SK-N-SH (cell line): ENCODE measurements around the gene WDR33. TPM values are rescaled to one million over a fixed set of nuclear protein-coding genes. Genes with fewer than 3 reads are reported as not detected.

Source experiments
- CTCF ChIA-PET: fragments of 300-600, 350-600 bp; formaldehyde crosslinking; extraction: SDS; loops from one replicate; lab custom pipeline; 2021; lab: Yijun Ruan, JAX
- POLR2A ChIA-PET: fragments of 350-600 bp; sonication (Branson Sonifier 250); formaldehyde crosslinking; extraction: SDS; loops from one replicate; lab custom pipeline; 2020; ENCODE audit warnings: antibody characterized with exemption, inconsistent platforms; lab: Yijun Ruan, JAX
- DNase-seq: peaks from one replicate; pipeline ENCODE4 v3.0.0; 2012
- H2AFZ ChIP-seq: fragments of 200-600 bp; sonication (generic); 2 replicates; pipeline ENCODE4 v1.8.1; 2016; ENCODE audit warnings: antibody characterized with exemption, mild to moderate bottlenecking, low read depth
- H3F3A ChIP-seq: fragments of 200-600 bp; sonication (generic); replicated peaks from 2 replicates; pipeline ENCODE3; 2016; ENCODE audit warnings: antibody characterized with exemption, mild to moderate bottlenecking; ENCODE audit not compliant: insufficient read depth
- H3K27ac ChIP-seq, 2 experiments: fragments of 200-500 bp in 1 of 2; fragments of 200-600 bp in 1 of 2; sonication (Bioruptor generic) in 1 of 2; sonication (generic), shearing (Covaris generic) in 1 of 2; 2 replicates each; pipeline versions ENCODE4 v1.5.1 to v1.6.1; 2014 to 2016; ENCODE audit warnings: low read depth in 2 of 2, inconsistent platforms in 1 of 2, low read length in 1 of 2, mild to moderate bottlenecking in 1 of 2, mixed read lengths in 1 of 2
- H3K27me3 ChIP-seq: fragments of 200-600 bp; sonication (generic), shearing (Covaris generic); 2 replicates; pipeline ENCODE4 v1.6.1; 2016; ENCODE audit warnings: mixed run types; ENCODE audit not compliant: insufficient read depth
- H3K36me3 ChIP-seq, 2 experiments: fragments of 200-500 bp in 1 of 2; fragments of 200-600 bp in 1 of 2; sonication (Bioruptor generic) in 1 of 2; sonication (generic) in 1 of 2; replicated peaks in 1 of 2; 2 replicates each; pipeline versions ENCODE3 to v1.5.1; 2014 to 2016; ENCODE audit warnings: low read length in 1 of 2, mild to moderate bottlenecking in 1 of 2; ENCODE audit not compliant: insufficient read depth in 2 of 2, control insufficient read depth in 1 of 2
- H3K4me1 ChIP-seq, 2 experiments: fragments of 200-500 bp in 1 of 2; fragments of 200-600 bp in 1 of 2; sonication (Bioruptor generic) in 1 of 2; sonication (generic), shearing (Covaris generic) in 1 of 2; 2 replicates each; pipeline versions ENCODE4 v1.5.1 to v1.6.1; 2014 to 2016; ENCODE audit warnings: low read depth in 1 of 2, low read length in 1 of 2, mixed run types in 1 of 2; ENCODE audit not compliant: insufficient read depth in 2 of 2, control insufficient read depth in 1 of 2
- H3K4me2 ChIP-seq: fragments of 200-600 bp; sonication (generic), shearing (Covaris generic); 2 replicates; pipeline ENCODE4 v1.6.1; 2017; ENCODE audit warnings: mixed run types
- H3K4me3 ChIP-seq, 2 experiments: fragments of 200-500 bp in 1 of 2; fragments of 200-600 bp in 1 of 2; sonication (Bioruptor generic) in 1 of 2; sonication (generic), shearing (Covaris generic) in 1 of 2; 2 replicates each; pipeline versions ENCODE4 v1.5.1 to v1.8.1; 2014 to 2016; ENCODE audit warnings: low read depth in 2 of 2, inconsistent platforms in 1 of 2, low read length in 1 of 2, mild to moderate bottlenecking in 1 of 2, mixed read lengths in 1 of 2, moderate library complexity in 1 of 2
- H3K79me2 ChIP-seq: fragments of 200-600 bp; sonication (generic); 2 replicates; pipeline ENCODE4 v1.8.1; 2017; ENCODE audit warnings: mild to moderate bottlenecking; ENCODE audit not compliant: insufficient read depth
- H3K9ac ChIP-seq: fragments of 200-600 bp; sonication (generic); 2 replicates; pipeline ENCODE4 v1.6.1; 2017; ENCODE audit warnings: mixed run types
- H3K9me2 ChIP-seq: fragments of 200-600 bp; sonication (generic); 2 replicates; pipeline ENCODE4 v1.6.1; 2017; ENCODE audit warnings: mixed run types
- H3K9me3 ChIP-seq: fragments of 200-600 bp; sonication (generic); 2 replicates; pipeline ENCODE4 v1.6.1; 2017; ENCODE audit warnings: mixed run types, mild to moderate bottlenecking, moderate library complexity
- H4K20me1 ChIP-seq: fragments of 200-600 bp; sonication (generic); 2 replicates; pipeline ENCODE4 v1.6.1; 2017; ENCODE audit warnings: mild to moderate bottlenecking, mixed run types; ENCODE audit not compliant: insufficient read depth
- CHD2 ChIP-seq: fragments of 150-350 bp; IDR thresholded peaks from 2 replicates; pipeline ENCODE4 v1.6.1; 2018; ENCODE audit warnings: low read length; ENCODE audit not compliant: partially characterized antibody
- EP300 ChIP-seq, 2 experiments: IDR thresholded peaks; 2 replicates each; pipeline versions ENCODE4 v1.4.0 to v1.6.1; 2012; ENCODE audit warnings: borderline replicate concordance in 1 of 2, low read depth in 1 of 2, low read length in 1 of 2
- EZH2phosphoT487 ChIP-seq: fragments of 200-600 bp; sonication (generic); IDR thresholded peaks from 2 replicates; pipeline ENCODE4 v1.6.1; 2017; ENCODE audit warnings: low read depth, mixed run types, mild to moderate bottlenecking, antibody characterized with exemption, moderate library complexity, borderline replicate concordance
- FOSL2 ChIP-seq: IDR thresholded peaks from 2 replicates; pipeline ENCODE4 v1.4.0; 2012; ENCODE audit warnings: low read depth, mild to moderate bottlenecking, moderate library complexity, borderline replicate concordance
- FOXJ3 ChIP-seq: sonication (generic); formaldehyde crosslinking; IDR thresholded peaks from 2 replicates; pipeline ENCODE4 v1.5.1; 2020; ENCODE audit warnings: mild to moderate bottlenecking, missing genetic modification reagents
- GATA2 ChIP-seq: sonication (generic); formaldehyde crosslinking; IDR thresholded peaks from 2 replicates; pipeline ENCODE4 v1.5.0; 2020; ENCODE audit warnings: mild to moderate bottlenecking, missing genetic modification reagents
- MEF2A ChIP-seq: IDR thresholded peaks from 2 replicates; pipeline ENCODE4 v1.4.0; 2012; ENCODE audit warnings: low read depth, borderline replicate concordance
- POLR2AphosphoS5 ChIP-seq: IDR thresholded peaks from 2 replicates; pipeline ENCODE4 v1.6.1; 2012; ENCODE audit warnings: low read depth, low read length
- RAD21 ChIP-seq: IDR thresholded peaks from 2 replicates; pipeline ENCODE4 v1.6.1; 2012; ENCODE audit warnings: mild to moderate bottlenecking, low read length
- RCOR1 ChIP-seq: fragments of 150-350 bp; IDR thresholded peaks from 2 replicates; pipeline ENCODE4 v1.6.1; 2017; ENCODE audit warnings: antibody characterized with exemption, low read length
- RFX5 ChIP-seq: IDR thresholded peaks from 2 replicates; pipeline ENCODE4 v1.6.1; 2012; ENCODE audit warnings: mild to moderate bottlenecking, improper control_type of control experiment, low read length
- RXRA ChIP-seq: IDR thresholded peaks from 2 replicates; pipeline ENCODE4 v1.4.0; 2012; ENCODE audit warnings: low read depth, mild to moderate bottlenecking, borderline replicate concordance
- YY1 ChIP-seq: IDR thresholded peaks from 2 replicates; pipeline ENCODE4 v1.4.0; 2012; ENCODE audit warnings: low read depth, mild to moderate bottlenecking
- WGBS: methylation state at CpG from one replicate; pipeline ENCODE4 v1.1.6; 2017; ENCODE audit warnings: low lambda C conversion rate; 5-methylcytosine and 5-hydroxymethylcytosine counted together
- polyA plus RNA-seq, 3 experiments: library from polyadenylated mRNA; depleted of rRNA; stranded (reverse); fragments of >200 nt; gene quantifications; 2 replicates each; pipeline ENCODE4 v1.2.3, GENCODE V29; 2012
- TF ChIP-seq, protein P1 (sequence below): IDR thresholded peaks from 2 replicates; pipeline ENCODE4; 2012
- TF ChIP-seq, protein P2 (sequence below): IDR thresholded peaks from 2 replicates; pipeline ENCODE4 v1.4.0; 2012; ENCODE audit warnings: low read depth, borderline replicate concordance
- TF ChIP-seq, protein P3 (sequence below): IDR thresholded peaks from 2 replicates; pipeline ENCODE4 v1.6.1; 2012; ENCODE audit warnings: mild to moderate bottlenecking, low read depth, low read length, moderate library complexity
- TF ChIP-seq, protein P4 (sequence below): IDR thresholded peaks from 2 replicates; pipeline ENCODE4 v1.4.0; 2012; ENCODE audit warnings: low read depth, borderline replicate concordance
- TF ChIP-seq, protein P5 (sequence below): fragments of 150-350 bp; IDR thresholded peaks from 2 replicates; pipeline ENCODE4 v1.6.1; 2016; ENCODE audit warnings: mild to moderate bottlenecking, low read depth, low read length

The WDR33 gene
- polyA plus RNA-seq, 1 of the 3 experiments (the other 2 are of a cell fraction) = 12.4 TPM

DNA sequence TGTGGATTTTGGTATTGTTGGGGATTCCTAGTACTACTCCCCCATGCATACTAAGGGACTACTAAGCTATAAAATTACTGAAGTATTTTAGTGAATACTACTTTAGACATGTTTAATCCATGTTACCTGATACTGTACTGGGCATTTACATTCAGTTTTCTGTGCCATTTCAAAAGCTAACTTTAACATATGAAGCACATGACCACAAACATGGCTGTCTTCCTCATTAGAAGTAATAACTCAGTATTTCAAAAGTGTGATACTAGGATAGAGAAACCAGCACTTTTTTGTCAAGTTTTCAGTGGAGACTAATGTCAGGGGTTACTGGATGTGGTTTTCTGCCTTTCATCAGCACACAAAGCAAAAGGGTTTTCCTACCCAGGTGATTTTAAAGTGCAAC, 27.9 kb downstream of the WDR33 start:
- no peak overlapping the region for H3K27ac ChIP-seq
- CTCF ChIA-PET = no interaction called here
- peaks cover 0 to 6% of the 10 kb centered on the region in 2 experiments; a peak in 2 of 4 replicates for H3K4me1 ChIP-seq
- no peak overlapping the region for H2AFZ ChIP-seq
- no peak for DNase-seq
- TF ChIP-seq POLR2AphosphoS5 (no peak), RFX5 (no peak), EZH2phosphoT487 (no peak), FOSL2 (no peak), RAD21 (no peak)
- TF ChIP-seq, protein P1, sequence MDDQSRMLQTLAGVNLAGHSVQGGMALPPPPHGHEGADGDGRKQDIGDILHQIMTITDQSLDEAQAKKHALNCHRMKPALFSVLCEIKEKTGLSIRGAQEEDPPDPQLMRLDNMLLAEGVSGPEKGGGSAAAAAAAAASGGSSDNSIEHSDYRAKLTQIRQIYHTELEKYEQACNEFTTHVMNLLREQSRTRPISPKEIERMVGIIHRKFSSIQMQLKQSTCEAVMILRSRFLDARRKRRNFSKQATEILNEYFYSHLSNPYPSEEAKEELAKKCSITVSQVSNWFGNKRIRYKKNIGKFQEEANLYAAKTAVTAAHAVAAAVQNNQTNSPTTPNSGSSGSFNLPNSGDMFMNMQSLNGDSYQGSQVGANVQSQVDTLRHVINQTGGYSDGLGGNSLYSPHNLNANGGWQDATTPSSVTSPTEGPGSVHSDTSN = no peak
- TF ChIP-seq, protein P2, sequence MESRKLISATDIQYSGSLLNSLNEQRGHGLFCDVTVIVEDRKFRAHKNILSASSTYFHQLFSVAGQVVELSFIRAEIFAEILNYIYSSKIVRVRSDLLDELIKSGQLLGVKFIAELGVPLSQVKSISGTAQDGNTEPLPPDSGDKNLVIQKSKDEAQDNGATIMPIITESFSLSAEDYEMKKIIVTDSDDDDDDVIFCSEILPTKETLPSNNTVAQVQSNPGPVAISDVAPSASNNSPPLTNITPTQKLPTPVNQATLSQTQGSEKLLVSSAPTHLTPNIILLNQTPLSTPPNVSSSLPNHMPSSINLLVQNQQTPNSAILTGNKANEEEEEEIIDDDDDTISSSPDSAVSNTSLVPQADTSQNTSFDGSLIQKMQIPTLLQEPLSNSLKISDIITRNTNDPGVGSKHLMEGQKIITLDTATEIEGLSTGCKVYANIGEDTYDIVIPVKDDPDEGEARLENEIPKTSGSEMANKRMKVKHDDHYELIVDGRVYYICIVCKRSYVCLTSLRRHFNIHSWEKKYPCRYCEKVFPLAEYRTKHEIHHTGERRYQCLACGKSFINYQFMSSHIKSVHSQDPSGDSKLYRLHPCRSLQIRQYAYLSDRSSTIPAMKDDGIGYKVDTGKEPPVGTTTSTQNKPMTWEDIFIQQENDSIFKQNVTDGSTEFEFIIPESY = no peak
- TF ChIP-seq, protein P3, sequence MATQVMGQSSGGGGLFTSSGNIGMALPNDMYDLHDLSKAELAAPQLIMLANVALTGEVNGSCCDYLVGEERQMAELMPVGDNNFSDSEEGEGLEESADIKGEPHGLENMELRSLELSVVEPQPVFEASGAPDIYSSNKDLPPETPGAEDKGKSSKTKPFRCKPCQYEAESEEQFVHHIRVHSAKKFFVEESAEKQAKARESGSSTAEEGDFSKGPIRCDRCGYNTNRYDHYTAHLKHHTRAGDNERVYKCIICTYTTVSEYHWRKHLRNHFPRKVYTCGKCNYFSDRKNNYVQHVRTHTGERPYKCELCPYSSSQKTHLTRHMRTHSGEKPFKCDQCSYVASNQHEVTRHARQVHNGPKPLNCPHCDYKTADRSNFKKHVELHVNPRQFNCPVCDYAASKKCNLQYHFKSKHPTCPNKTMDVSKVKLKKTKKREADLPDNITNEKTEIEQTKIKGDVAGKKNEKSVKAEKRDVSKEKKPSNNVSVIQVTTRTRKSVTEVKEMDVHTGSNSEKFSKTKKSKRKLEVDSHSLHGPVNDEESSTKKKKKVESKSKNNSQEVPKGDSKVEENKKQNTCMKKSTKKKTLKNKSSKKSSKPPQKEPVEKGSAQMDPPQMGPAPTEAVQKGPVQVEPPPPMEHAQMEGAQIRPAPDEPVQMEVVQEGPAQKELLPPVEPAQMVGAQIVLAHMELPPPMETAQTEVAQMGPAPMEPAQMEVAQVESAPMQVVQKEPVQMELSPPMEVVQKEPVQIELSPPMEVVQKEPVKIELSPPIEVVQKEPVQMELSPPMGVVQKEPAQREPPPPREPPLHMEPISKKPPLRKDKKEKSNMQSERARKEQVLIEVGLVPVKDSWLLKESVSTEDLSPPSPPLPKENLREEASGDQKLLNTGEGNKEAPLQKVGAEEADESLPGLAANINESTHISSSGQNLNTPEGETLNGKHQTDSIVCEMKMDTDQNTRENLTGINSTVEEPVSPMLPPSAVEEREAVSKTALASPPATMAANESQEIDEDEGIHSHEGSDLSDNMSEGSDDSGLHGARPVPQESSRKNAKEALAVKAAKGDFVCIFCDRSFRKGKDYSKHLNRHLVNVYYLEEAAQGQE = no peak
- TF ChIP-seq, protein P4, sequence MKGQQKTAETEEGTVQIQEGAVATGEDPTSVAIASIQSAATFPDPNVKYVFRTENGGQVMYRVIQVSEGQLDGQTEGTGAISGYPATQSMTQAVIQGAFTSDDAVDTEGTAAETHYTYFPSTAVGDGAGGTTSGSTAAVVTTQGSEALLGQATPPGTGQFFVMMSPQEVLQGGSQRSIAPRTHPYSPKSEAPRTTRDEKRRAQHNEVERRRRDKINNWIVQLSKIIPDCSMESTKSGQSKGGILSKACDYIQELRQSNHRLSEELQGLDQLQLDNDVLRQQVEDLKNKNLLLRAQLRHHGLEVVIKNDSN = no peak
- no peak overlapping the region for H3K4me3 ChIP-seq
- H3K27me3 ChIP-seq = no peaks in the 10 kb centered on the region
- H4K20me1 ChIP-seq = peaks cover 43% of the 10 kb centered on the region
- H3K36me3 ChIP-seq = peaks cover 0 to 5% of the 10 kb centered on the region in 2 experiments
- H3K9me2 ChIP-seq = no peaks in the 10 kb centered on the region
- peaks cover 83% of the 10 kb centered on the region for H3K79me2 ChIP-seq
- no peak overlapping the region for H3K4me2 ChIP-seq
- POLR2A ChIA-PET = no interaction called here
- no peak overlapping the region for H3K9ac ChIP-seq
- H3F3A ChIP-seq = no peaks in the 10 kb centered on the region
- H3K9me3 ChIP-seq = no peaks in the 10 kb centered on the region

DNA sequence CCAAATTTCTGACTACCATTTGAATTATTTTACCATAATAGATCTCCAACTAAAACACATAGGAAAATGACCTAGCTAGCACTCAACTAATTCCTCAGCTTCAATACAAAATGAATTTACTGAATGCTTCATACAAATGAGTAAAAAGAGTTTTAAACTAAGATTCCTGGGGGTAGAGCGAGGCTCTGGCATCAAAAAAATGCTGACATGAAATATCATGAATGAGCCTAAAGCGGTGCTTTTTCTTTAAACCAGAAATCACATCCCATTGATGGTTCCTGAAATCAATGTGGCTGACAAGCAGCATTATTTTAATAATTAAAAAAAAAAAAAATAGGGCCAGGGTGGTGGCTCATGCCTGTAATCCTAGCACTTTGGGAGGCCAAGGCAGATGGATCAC, 32.1 kb downstream of the WDR33 start:
- Histone ChIP-seq H3K36me3 (peaks cover 0 to under 1% of the 10 kb centered on the region in 2 experiments), H3F3A (no peaks in the 10 kb centered on the region), H4K20me1 (peaks cover 60% of the 10 kb centered on the region), H3K79me2 (peaks cover 99% of the 10 kb centered on the region), H3K27me3 (no peaks in the 10 kb centered on the region), H3K9me2 (no peaks in the 10 kb centered on the region), H2AFZ (no peak overlapping the region), H3K4me1 (peaks cover 0 to 5% of the 10 kb centered on the region in 2 experiments; a peak in 2 of 4 replicates), H3K4me2 (no peak overlapping the region), H3K9me3 (no peaks in the 10 kb centered on the region), H3K4me3 (no peak overlapping the region), H3K9ac (no peak overlapping the region), H3K27ac (no peak overlapping the region)
- ChIA-PET CTCF (interaction anchor here (0.8 kb wide), 1 partner anchor 18 kb away, joined by 3 read pairs; no protein-coding TSS in a partner anchor), POLR2A (no interaction called here)
- DNase-seq = no peak
- WGBS = 73% methylated on average over 2 of the region's 2 CpGs
- TF ChIP-seq RFX5 (no peak), EZH2phosphoT487 (no peak), CHD2 (no peak), GATA2 (no peak), RXRA (no peak), YY1 (no peak), MEF2A (no peak), FOXJ3 (CRISPR knock-in tag) (no peak), RCOR1 (no peak), FOSL2 (no peak), EP300 (IDR thresholded peaks at IDR 0.05; ENCODE audit: borderline replicate concordance in 1 of 2, low read depth in 1 of 2, low read length in 1 of 2) (no peak)
- TF ChIP-seq, protein P5, sequence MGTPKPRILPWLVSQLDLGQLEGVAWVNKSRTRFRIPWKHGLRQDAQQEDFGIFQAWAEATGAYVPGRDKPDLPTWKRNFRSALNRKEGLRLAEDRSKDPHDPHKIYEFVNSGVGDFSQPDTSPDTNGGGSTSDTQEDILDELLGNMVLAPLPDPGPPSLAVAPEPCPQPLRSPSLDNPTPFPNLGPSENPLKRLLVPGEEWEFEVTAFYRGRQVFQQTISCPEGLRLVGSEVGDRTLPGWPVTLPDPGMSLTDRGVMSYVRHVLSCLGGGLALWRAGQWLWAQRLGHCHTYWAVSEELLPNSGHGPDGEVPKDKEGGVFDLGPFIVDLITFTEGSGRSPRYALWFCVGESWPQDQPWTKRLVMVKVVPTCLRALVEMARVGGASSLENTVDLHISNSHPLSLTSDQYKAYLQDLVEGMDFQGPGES = no peak
- TF ChIP-seq, protein P4 = no peak
